ENCODE data around the gene INCENP. TPM values are rescaled to one million over a fixed set of nuclear protein-coding genes. Genes with fewer than 3 reads are reported as not detected.

The INCENP gene
- total RNA-seq: 7.9 and 9.3 TPM in 2 replicates

GRCh38 chr11:62123669-62124185 is at the start of gene INCENP:
Gene INCENP (plus strand): TSS chr11:62124011. CDS start chr11:62128162, 4,151 bp downstream.

GRCh38 chr11:62190011-62190410 is 66.2 kb downstream of the INCENP start, which contains the start of gene SCGB1D1:
Gene SCGB1D1 (plus strand): TSS chr11:62190216. CDS start chr11:62190285, 69 bp downstream.

Other genes starting within 250 kb of the INCENP start
- gene FADS3, start 232.5 kb upstream of the INCENP start, total RNA-seq: 26.9 and 51.1 TPM in 2 replicates
- 6.3 and 12.2 TPM in 2 replicates for gene RAB3IL1, start 206.4 kb upstream of the INCENP start, total RNA-seq
- under 0.01 TPM in 2 replicates for gene BEST1, start 173.7 kb upstream of the INCENP start, total RNA-seq
- gene FTH1, start 156.4 kb upstream of the INCENP start, total RNA-seq: 380 and 579 TPM in 2 replicates
- not detected in 2 replicates for gene SCGB1D1, start 66.2 kb downstream of the INCENP start, total RNA-seq
- not detected in 2 replicates for gene SCGB2A1, start 84.7 kb downstream of the INCENP start, total RNA-seq
- gene SCGB1D2, start 118.2 kb downstream of the INCENP start, total RNA-seq: not detected in 2 replicates
- gene SCGB2A2, start 146.1 kb downstream of the INCENP start, total RNA-seq: not detected in 2 replicates
- not detected in 2 replicates for gene SCGB1D4, start 175.1 kb downstream of the INCENP start, total RNA-seq
- gene ASRGL1, start 213.4 kb downstream of the INCENP start, total RNA-seq: 2.1 and 36.5 TPM in 2 replicates